HCT116 (cell line): ENCODE measurements around the gene NANOGP8. TPM values are rescaled to one million over a fixed set of nuclear protein-coding genes. Genes with fewer than 3 reads are reported as not detected.

Experiments used
- ATAC-seq: fragments of 200-7000 bp; cut with Tn5 transposase; 2 replicates; pipeline ENCODE4 v1.9.1; 2020; ENCODE audit warnings: mild to moderate bottlenecking, moderate library complexity
- BruUV-seq: library from RNA; stranded (reverse); fragments of 400-500 nt; replicated peaks from 2 replicates; lab custom pipeline; 2021; lab: Mats Ljungman, UMichigan
- CTCF ChIA-PET: fragments of 300-600 bp; sonication (Branson Sonifier 250); formaldehyde crosslinking; loops from one replicate; lab custom pipeline; 2021; ENCODE audit warnings: antibody characterized with exemption; lab: Charles Lee
- POLR2A ChIA-PET: fragments of 300-600, 350-600 bp; sonication (Branson Sonifier 250); formaldehyde crosslinking; loops from one replicate; lab custom pipeline; 2021; ENCODE audit warnings: antibody characterized with exemption; lab: Charles Lee
- RAD21 ChIA-PET, 2 experiments: fragments of 300-600 bp; sonication (Branson Sonifier 250); formaldehyde crosslinking; loops; one replicate each; lab custom pipeline; 2023; ENCODE audit warnings: low total read pairs in 2 of 2; ENCODE audit not compliant: uncharacterized antibody in 2 of 2, unreplicated experiment in 2 of 2, low non-redundant PET in 1 of 2; lab: Charles Lee
- DNase-seq: peaks from one replicate; pipeline ENCODE4 v3.0.0-alpha.2; 2010; ENCODE audit warnings: low read depth, low spot score
- H2AFZ ChIP-seq: fragments of 200-600 bp; shearing (Covaris generic), sonication (generic); 2 replicates; pipeline ENCODE4 v1.6.1; 2017; ENCODE audit warnings: low read depth, mixed run types, mixed read lengths, antibody characterized with exemption, low read length; ENCODE audit not compliant: poor library complexity, severe bottlenecking
- H3K27ac ChIP-seq: 2 replicates; pipeline ENCODE4 v1.5.1; 2012; ENCODE audit warnings: low read depth, low read length
- H3K27me3 ChIP-seq: fragments of 200-600 bp; sonication (generic); 2 replicates; pipeline ENCODE4 v1.6.1; 2016; ENCODE audit warnings: mixed run types, low read length, mixed read lengths; ENCODE audit not compliant: insufficient read depth
- H3K36me3 ChIP-seq, 2 experiments: fragments of 200-500 bp in 1 of 2; fragments of 200-600 bp in 1 of 2; sonication (Bioruptor generic) in 1 of 2; sonication (generic) in 1 of 2; 2 replicates each; pipeline versions ENCODE4 v1.5.1 to v1.6.1; 2014 to 2016; ENCODE audit warnings: low read length in 2 of 2, inconsistent platforms in 1 of 2, mixed read lengths in 1 of 2, mixed run types in 1 of 2; ENCODE audit not compliant: insufficient read depth in 2 of 2, control insufficient read depth in 1 of 2
- H3K4me1 ChIP-seq, 2 experiments: fragments of 200-600 bp in 1 of 2; sonication (generic) in 1 of 2; 2 replicates each; pipeline versions ENCODE4 v1.5.1 to v1.6.1; 2012 to 2017; ENCODE audit warnings: low read length in 2 of 2, inconsistent platforms in 1 of 2, mild to moderate bottlenecking in 1 of 2, mixed read lengths in 1 of 2, mixed run types in 1 of 2, moderate library complexity in 1 of 2; ENCODE audit not compliant: insufficient read depth in 2 of 2, control insufficient read depth in 1 of 2
- H3K4me2 ChIP-seq: fragments of 200-600 bp; sonication (generic); 2 replicates; pipeline ENCODE4 v1.6.1; 2017; ENCODE audit warnings: mixed run types, low read length, mixed read lengths
- H3K4me3 ChIP-seq, 2 experiments: fragments of 200-600 bp in 1 of 2; sonication (generic) in 1 of 2; replicated peaks in 1 of 2; 2 replicates each; pipeline ENCODE4 v1.5.1; 2011 to 2016; ENCODE audit warnings: low read length in 2 of 2, control low read depth in 1 of 2, low read depth in 1 of 2, mild to moderate bottlenecking in 1 of 2, mixed read lengths in 1 of 2, mixed run types in 1 of 2
- H3K79me2 ChIP-seq: fragments of 200-600 bp; sonication (generic); 2 replicates; pipeline ENCODE4 v1.6.1; 2017; ENCODE audit warnings: mild to moderate bottlenecking, mixed run types, low read length, moderate library complexity, mixed read lengths; ENCODE audit not compliant: insufficient read depth
- H3K9ac ChIP-seq: fragments of 200-600 bp; sonication (generic); 2 replicates; pipeline ENCODE4 v1.6.1; 2016; ENCODE audit warnings: low read length, mixed read lengths
- H3K9me2 ChIP-seq: fragments of 200-600 bp; sonication (generic), shearing (Covaris generic); 2 replicates; pipeline ENCODE4 v1.6.1; 2017; ENCODE audit warnings: mixed run types, mild to moderate bottlenecking, moderate library complexity; ENCODE audit not compliant: insufficient read depth
- H3K9me3 ChIP-seq, 2 experiments: fragments of 200-500 bp in 1 of 2; fragments of 200-600 bp in 1 of 2; sonication (Bioruptor generic) in 1 of 2; sonication (generic) in 1 of 2; 2 replicates each; pipeline ENCODE4 v1.6.1; 2014 to 2017; ENCODE audit warnings: low read length in 2 of 2, mixed read lengths in 2 of 2, inconsistent platforms in 1 of 2, low read depth in 1 of 2, mild to moderate bottlenecking in 1 of 2, mixed run types in 1 of 2, moderate library complexity in 1 of 2; ENCODE audit not compliant: control insufficient read depth in 1 of 2, insufficient read depth in 1 of 2
- H4K20me1 ChIP-seq: fragments of 200-600 bp; sonication (generic), shearing (Covaris generic); 2 replicates; pipeline ENCODE4 v1.6.1; 2017; ENCODE audit warnings: mixed run types, mild to moderate bottlenecking, moderate library complexity; ENCODE audit not compliant: insufficient read depth
- CBX3 ChIP-seq: IDR thresholded peaks from 2 replicates; pipeline ENCODE4 v1.6.1; 2012; ENCODE audit warnings: low read depth
- CEBPB ChIP-seq: IDR thresholded peaks from 2 replicates; pipeline ENCODE4 v1.6.1; 2012; ENCODE audit warnings: low read depth
- EGR1 ChIP-seq: IDR thresholded peaks from 2 replicates; pipeline ENCODE4 v1.6.1; 2012; ENCODE audit warnings: low read depth
- ELF1 ChIP-seq: IDR thresholded peaks from 2 replicates; pipeline ENCODE4 v1.6.1; 2012; ENCODE audit warnings: low read depth, borderline replicate concordance
- EZH2 ChIP-seq: fragments of 200-600 bp; sonication (generic); IDR thresholded peaks from 2 replicates; pipeline ENCODE4 v1.6.1; 2017; ENCODE audit warnings: antibody characterized with exemption, mixed run types
- EZH2phosphoT487 ChIP-seq: fragments of 200-600 bp; IDR thresholded peaks from 2 replicates; pipeline ENCODE4 v1.6.1; 2018; ENCODE audit warnings: antibody characterized with exemption, borderline replicate concordance
- FOSL1 ChIP-seq: IDR thresholded peaks from 2 replicates; pipeline ENCODE4 v1.6.1; 2012; ENCODE audit warnings: low read depth
- JUND ChIP-seq: IDR thresholded peaks from 2 replicates; pipeline ENCODE4 v1.6.1; 2012
- POLR2A ChIP-seq: IDR thresholded peaks from 2 replicates; pipeline ENCODE4 v1.7.0; 2011; ENCODE audit warnings: borderline replicate concordance; ENCODE audit not compliant: insufficient read depth, insufficient read length; ENCODE audit errors: extremely low read depth
- POLR2AphosphoS5 ChIP-seq: IDR thresholded peaks from 2 replicates; pipeline ENCODE4 v1.6.1; 2011; ENCODE audit warnings: mild to moderate bottlenecking, low read depth, low read length, moderate library complexity
- RAD21 ChIP-seq: IDR thresholded peaks from 2 replicates; pipeline ENCODE4 v1.6.1; 2012; ENCODE audit warnings: low read depth, mild to moderate bottlenecking
- SIN3A ChIP-seq: IDR thresholded peaks from 2 replicates; pipeline ENCODE4 v1.6.1; 2012; ENCODE audit warnings: low read depth
- SP1 ChIP-seq: IDR thresholded peaks from 2 replicates; pipeline ENCODE4 v1.6.1; 2012; ENCODE audit warnings: low read depth
- SRF ChIP-seq: IDR thresholded peaks from 2 replicates; pipeline ENCODE4 v1.6.1; 2012; ENCODE audit warnings: low read depth
- ZFX ChIP-seq: fragments of 450-650 bp; IDR thresholded peaks from 2 replicates; pipeline ENCODE4 v1.6.1; 2017
- ZNF274 ChIP-seq: fragments of 200-500 bp; sonication (Bioruptor generic); IDR thresholded peaks from 2 replicates; pipeline ENCODE4 v1.6.1; 2014; ENCODE audit warnings: mild to moderate bottlenecking, low read depth, low read length, inconsistent platforms
- intact Hi-C: fragments of 100-400 bp; cut with micrococcal nuclease; formaldehyde crosslinking; loops from 2 replicates; pipeline ENCODE4 v1.10.0; 2022
- total RNA-seq: library from RNA; stranded (reverse); gene quantifications from one replicate; pipeline ENCODE4 v1.2.1, GENCODE V29; 2021; ENCODE audit not compliant: unreplicated experiment
- TF ChIP-seq, protein P1 (sequence below): IDR thresholded peaks from 2 replicates; pipeline ENCODE4 v1.6.1; 2011; ENCODE audit warnings: mild to moderate bottlenecking, low read length, moderate library complexity; ENCODE audit not compliant: insufficient replicate concordance; ENCODE audit errors: extremely low read depth
- TF ChIP-seq, protein P2 (sequence below): IDR thresholded peaks from 2 replicates; pipeline ENCODE4 v1.6.1; 2012; ENCODE audit warnings: low read depth
- TF ChIP-seq, protein P3 (sequence below): IDR thresholded peaks from 2 replicates; pipeline ENCODE4 v1.6.1; 2012
- TF ChIP-seq, protein P4 (sequence below), 3 experiments: fragments of 200-600 bp in 1 of 3; sonication (generic) in 1 of 3; IDR thresholded peaks in 2 of 3; conservative IDR thresholded peaks in 1 of 3; 2 replicates each; pipeline ENCODE4 v1.5.1; 2012 to 2017; ENCODE audit warnings: low read depth in 2 of 3, low read length in 2 of 3, antibody characterized with exemption in 1 of 3, borderline replicate concordance in 1 of 3, control low read depth in 1 of 3, mild to moderate bottlenecking in 1 of 3, mixed read lengths in 1 of 3, mixed run types in 1 of 3, moderate library complexity in 1 of 3; ENCODE audit not compliant: insufficient read depth in 1 of 3

The NANOGP8 gene
- total RNA-seq, 1 experiment from 2014 or later, result not detected

DNA sequence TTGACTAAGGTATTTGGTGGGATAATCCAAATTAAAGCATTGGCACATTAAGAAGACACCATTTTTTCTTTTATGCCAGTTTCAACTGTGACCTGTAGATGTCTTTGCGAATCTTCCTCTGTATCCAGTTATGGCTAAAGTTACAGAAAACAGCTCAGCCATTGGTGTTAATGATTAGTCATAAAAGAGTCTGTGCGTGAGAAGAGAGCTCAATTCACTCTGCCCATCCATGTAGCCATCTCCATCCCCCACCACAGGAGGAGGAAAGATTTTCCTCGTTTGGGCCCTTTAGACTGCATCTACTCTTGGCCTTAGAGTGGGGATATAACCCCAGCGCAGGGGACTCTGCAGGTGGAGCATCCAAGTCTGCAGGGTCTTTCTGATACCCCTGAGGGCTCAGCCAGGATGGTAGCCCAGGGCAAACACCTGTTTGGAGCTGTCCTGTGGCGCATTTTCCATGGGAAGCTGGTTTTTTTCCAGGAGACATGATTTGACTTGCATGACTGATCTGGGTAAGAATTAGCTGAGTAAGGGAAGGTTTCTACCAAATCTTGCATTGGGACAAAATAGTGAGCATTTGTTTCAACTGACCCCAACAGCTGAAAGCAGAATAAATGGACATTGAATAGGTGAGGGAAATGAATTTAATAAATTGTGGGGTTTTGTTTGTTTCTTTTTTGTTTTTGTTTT lies 29.5 kb downstream of the NANOGP8 start:
- Histone ChIP-seq H3K36me3 (no peaks in the 10 kb centered on the region), H3K4me3 (no peak overlapping the region), H3K27ac (no peak overlapping the region), H3K4me2 (no peak overlapping the region), H4K20me1 (no peaks in the 10 kb centered on the region), H3K9me3 (no peaks in the 10 kb centered on the region), H2AFZ (no peak overlapping the region), H3K9me2 (no peaks in the 10 kb centered on the region), H3K79me2 (no peaks in the 10 kb centered on the region), H3K9ac (no peak overlapping the region), H3K4me1 (no peaks in the 10 kb centered on the region), H3K27me3 (no peaks in the 10 kb centered on the region)
- ChIA-PET POLR2A (no interaction called here), CTCF (no interaction called here), RAD21 (no interaction called here)
- DNase-seq (no peak), ATAC-seq (no peak)
- no TSS peak for BruUV-seq
- no peak for TF ChIP-seq FOSL1
- TF ChIP-seq POLR2A, result no peak
- TF ChIP-seq ZNF274, result no peak
- TF ChIP-seq CBX3, result no peak
- no peak for TF ChIP-seq CEBPB
- no peak for TF ChIP-seq POLR2AphosphoS5
- no peak for TF ChIP-seq EGR1
- no peak for TF ChIP-seq JUND
- TF ChIP-seq SP1, result no peak
- no peak for TF ChIP-seq ELF1
- TF ChIP-seq, protein P1, sequence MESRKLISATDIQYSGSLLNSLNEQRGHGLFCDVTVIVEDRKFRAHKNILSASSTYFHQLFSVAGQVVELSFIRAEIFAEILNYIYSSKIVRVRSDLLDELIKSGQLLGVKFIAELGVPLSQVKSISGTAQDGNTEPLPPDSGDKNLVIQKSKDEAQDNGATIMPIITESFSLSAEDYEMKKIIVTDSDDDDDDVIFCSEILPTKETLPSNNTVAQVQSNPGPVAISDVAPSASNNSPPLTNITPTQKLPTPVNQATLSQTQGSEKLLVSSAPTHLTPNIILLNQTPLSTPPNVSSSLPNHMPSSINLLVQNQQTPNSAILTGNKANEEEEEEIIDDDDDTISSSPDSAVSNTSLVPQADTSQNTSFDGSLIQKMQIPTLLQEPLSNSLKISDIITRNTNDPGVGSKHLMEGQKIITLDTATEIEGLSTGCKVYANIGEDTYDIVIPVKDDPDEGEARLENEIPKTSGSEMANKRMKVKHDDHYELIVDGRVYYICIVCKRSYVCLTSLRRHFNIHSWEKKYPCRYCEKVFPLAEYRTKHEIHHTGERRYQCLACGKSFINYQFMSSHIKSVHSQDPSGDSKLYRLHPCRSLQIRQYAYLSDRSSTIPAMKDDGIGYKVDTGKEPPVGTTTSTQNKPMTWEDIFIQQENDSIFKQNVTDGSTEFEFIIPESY, result no peak
- no peak for TF ChIP-seq EZH2
- TF ChIP-seq RAD21, result no peak
- TF ChIP-seq SRF, result no peak
- TF ChIP-seq, protein P2, sequence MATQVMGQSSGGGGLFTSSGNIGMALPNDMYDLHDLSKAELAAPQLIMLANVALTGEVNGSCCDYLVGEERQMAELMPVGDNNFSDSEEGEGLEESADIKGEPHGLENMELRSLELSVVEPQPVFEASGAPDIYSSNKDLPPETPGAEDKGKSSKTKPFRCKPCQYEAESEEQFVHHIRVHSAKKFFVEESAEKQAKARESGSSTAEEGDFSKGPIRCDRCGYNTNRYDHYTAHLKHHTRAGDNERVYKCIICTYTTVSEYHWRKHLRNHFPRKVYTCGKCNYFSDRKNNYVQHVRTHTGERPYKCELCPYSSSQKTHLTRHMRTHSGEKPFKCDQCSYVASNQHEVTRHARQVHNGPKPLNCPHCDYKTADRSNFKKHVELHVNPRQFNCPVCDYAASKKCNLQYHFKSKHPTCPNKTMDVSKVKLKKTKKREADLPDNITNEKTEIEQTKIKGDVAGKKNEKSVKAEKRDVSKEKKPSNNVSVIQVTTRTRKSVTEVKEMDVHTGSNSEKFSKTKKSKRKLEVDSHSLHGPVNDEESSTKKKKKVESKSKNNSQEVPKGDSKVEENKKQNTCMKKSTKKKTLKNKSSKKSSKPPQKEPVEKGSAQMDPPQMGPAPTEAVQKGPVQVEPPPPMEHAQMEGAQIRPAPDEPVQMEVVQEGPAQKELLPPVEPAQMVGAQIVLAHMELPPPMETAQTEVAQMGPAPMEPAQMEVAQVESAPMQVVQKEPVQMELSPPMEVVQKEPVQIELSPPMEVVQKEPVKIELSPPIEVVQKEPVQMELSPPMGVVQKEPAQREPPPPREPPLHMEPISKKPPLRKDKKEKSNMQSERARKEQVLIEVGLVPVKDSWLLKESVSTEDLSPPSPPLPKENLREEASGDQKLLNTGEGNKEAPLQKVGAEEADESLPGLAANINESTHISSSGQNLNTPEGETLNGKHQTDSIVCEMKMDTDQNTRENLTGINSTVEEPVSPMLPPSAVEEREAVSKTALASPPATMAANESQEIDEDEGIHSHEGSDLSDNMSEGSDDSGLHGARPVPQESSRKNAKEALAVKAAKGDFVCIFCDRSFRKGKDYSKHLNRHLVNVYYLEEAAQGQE, result no peak
- TF ChIP-seq, protein P3, sequence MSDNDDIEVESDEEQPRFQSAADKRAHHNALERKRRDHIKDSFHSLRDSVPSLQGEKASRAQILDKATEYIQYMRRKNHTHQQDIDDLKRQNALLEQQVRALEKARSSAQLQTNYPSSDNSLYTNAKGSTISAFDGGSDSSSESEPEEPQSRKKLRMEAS, result no peak
- no peak for TF ChIP-seq SIN3A
- TF ChIP-seq, protein P4, sequence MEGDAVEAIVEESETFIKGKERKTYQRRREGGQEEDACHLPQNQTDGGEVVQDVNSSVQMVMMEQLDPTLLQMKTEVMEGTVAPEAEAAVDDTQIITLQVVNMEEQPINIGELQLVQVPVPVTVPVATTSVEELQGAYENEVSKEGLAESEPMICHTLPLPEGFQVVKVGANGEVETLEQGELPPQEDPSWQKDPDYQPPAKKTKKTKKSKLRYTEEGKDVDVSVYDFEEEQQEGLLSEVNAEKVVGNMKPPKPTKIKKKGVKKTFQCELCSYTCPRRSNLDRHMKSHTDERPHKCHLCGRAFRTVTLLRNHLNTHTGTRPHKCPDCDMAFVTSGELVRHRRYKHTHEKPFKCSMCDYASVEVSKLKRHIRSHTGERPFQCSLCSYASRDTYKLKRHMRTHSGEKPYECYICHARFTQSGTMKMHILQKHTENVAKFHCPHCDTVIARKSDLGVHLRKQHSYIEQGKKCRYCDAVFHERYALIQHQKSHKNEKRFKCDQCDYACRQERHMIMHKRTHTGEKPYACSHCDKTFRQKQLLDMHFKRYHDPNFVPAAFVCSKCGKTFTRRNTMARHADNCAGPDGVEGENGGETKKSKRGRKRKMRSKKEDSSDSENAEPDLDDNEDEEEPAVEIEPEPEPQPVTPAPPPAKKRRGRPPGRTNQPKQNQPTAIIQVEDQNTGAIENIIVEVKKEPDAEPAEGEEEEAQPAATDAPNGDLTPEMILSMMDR (IDR thresholded peaks at IDR 0.05 in 2 of 3, conservative IDR thresholded peaks at IDR 0.05 in 1 of 3; ENCODE audit: borderline replicate concordance in 1 of 3, insufficient read depth in 1 of 3, low read depth in 2 of 3, low read length in 2 of 3), result no peak
- no peak for TF ChIP-seq ZFX
- TF ChIP-seq EZH2phosphoT487, result no peak
- intact Hi-C loops, result no loop called here
